ENCODE measurements around the gene PYGO1. TPM values are rescaled to one million over a fixed set of nuclear protein-coding genes. Genes with fewer than 3 reads are reported as not detected.
A peak's percentile ranks its signal among the peaks of the same experiment; 100 is the strongest.
"Not testable (repeated sequence)": the region's sequence is repeated elsewhere in the genome, so short reads cannot be mapped to it uniquely, and the experiment has no call there.

The PYGO1 gene, protein sequence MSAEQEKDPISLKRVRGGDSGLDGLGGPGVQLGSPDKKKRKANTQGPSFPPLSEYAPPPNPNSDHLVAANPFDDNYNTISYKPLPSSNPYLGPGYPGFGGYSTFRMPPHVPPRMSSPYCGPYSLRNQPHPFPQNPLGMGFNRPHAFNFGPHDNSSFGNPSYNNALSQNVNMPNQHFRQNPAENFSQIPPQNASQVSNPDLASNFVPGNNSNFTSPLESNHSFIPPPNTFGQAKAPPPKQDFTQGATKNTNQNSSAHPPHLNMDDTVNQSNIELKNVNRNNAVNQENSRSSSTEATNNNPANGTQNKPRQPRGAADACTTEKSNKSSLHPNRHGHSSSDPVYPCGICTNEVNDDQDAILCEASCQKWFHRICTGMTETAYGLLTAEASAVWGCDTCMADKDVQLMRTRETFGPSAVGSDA
- total RNA-seq (2014; rRNA removed; shearing (Covaris generic)): 0.24 and 0.59 TPM in 2 replicates

DNA sequence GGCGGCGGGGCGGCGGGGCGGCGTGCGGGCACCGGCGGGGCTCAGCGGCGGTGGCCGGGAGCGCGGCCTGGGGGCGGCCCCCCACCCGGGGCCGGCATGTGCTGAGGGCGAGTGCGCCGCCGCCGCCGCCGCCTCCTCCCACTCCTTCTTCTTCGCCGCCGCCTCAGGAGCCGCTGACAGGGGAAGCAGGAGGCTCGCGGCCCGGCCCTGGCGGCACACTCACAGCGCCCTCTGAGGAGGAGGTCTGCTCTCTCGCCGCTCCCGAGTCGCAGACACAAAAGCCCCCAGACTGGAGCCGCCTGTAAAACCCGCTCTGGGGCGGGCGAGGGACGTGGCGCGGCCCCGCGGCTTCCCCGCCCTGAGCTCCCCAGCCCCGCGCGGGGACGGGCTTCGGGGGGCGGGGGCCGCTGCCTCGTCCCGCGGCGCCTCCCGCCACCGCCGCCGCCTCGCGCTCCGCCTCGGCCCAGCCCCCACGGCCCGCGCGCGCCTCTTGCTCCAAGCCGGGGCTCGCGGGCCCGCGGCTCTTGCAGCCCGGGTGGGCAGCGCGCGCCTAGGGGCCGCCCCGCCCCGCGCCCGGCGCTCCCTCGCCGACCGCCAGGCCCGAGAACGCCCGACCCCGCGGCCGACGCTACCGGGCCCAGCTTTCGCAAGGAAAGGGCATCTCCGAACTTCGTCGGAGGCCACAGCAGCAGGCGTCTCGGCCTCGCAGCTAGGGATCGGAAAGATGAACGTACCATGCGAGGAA, at the start of gene PYGO1:
Gene PYGO1 (minus strand): TSS at position 276 of the 745 bp plus-strand sequence. CDS start 462 bp downstream, outside the sequence.
- peak; percentile 88 for DNase-seq
- H3K36me3 ChIP-seq (replicated peaks; ENCODE audit: control insufficient read depth, insufficient read depth, low read length): no peaks in the 10 kb centered on the region
- H3K4me3 ChIP-seq (ENCODE audit: insufficient read depth, low read depth, low read length): peak within 1 kb of the TSS; percentile 51
- H3K27me3 ChIP-seq (ENCODE audit: control insufficient read depth, insufficient read depth, low read length): peaks cover 38% of the 10 kb centered on the region

DNA sequence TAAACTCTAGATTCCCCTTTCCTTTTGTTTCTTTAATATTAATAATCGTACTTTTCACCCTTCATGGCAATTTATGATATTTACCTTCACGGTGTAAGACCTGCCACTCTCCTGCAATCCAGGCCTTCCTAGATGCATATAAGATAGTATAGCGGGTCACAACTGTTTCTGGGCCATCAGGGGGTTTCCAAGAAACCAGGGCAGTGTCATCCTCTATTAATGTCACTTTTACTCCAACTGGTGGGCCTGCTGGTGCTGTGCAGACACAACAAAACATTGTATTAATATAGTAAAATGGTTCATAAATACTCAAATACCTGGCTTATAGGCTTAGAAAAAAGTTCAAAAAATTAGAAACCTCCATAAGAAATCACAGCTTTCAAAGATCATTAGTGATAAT, 48.9 kb upstream of the PYGO1 start:
- DNase-seq: no peak
- no peaks in the 10 kb centered on the region for H3K36me3 ChIP-seq (replicated peaks; ENCODE audit: control insufficient read depth, insufficient read depth, low read length)
- H3K27me3 ChIP-seq (ENCODE audit: control insufficient read depth, insufficient read depth, low read length): no peaks in the 10 kb centered on the region
- H3K4me3 ChIP-seq (ENCODE audit: insufficient read depth, low read depth, low read length): no peak overlapping the region

DNA sequence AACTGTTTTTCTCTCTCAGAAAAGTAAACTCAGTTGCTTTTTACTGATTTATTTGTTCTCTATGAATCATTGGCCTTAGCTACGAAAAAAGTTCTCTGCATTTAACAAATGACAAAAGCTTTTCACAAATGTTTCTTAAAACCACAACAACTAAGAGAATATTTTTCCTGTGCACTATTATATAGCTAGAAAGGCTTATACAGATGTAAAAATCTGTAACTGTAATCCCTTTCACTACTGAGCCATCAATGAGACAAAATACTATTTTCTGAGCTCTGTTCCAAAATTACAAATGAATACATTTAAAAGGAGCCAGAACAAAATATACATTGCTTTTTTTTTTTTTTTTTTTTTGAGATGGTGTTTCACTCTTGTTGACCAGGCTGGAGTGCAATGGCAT, 45.6 kb upstream of the PYGO1 start:
- DNase-seq: no peak

DNA sequence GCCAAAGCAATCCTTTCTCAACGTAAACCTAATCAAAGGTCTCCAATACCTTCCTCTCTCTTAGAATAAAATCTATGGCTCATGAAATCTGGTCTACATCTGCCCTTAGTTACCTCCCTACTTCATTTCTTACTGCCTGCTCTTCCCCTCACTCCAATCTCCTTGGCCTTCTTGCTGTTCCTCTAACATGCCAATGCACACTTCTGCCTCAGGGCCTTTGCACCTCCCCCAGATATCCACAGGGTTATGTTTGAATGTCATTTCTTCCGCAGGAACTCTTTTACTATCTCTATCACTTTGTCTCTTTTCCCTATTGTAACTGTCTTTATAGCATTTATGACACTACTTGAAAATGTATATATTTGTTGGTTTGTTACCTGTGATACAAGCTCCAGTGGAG, 44.3 kb upstream of the PYGO1 start:
- Histone ChIP-seq H3K27me3 (ENCODE audit: control insufficient read depth, insufficient read depth, low read length) (no peaks in the 10 kb centered on the region), H3K4me3 (ENCODE audit: insufficient read depth, low read depth, low read length) (no peak overlapping the region), H3K36me3 (replicated peaks; ENCODE audit: control insufficient read depth, insufficient read depth, low read length) (no peaks in the 10 kb centered on the region)
- DNase-seq: no peak

More for the DNA sequence above, 45.6 kb upstream of the PYGO1 start:
- Histone ChIP-seq H3K27me3 (ENCODE audit: control insufficient read depth, insufficient read depth, low read length) (no peaks in the 10 kb centered on the region), H3K36me3 (replicated peaks; ENCODE audit: control insufficient read depth, insufficient read depth, low read length) (no peaks in the 10 kb centered on the region), H3K4me3 (ENCODE audit: insufficient read depth, low read depth, low read length) (no peak overlapping the region)

DNA sequence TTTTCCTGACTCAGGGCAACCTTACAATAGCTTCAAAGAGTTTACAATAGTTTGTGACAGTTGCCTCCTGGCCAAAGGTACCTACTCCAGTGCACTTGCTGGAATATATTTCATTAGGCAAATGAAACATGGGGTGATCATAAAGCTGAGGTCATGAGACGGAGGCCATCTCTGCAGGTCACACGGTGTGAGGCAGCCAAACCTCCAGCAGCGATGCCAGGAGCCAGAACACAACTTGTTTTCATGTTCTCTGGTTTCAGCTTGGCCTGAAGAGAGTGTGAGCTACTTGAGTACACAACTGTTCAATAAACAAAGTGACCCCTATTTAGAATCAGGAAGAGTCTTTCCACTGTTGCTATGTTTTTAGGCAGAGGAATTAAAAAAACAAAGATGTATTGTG, 42.7 kb upstream of the PYGO1 start:
- no peak for DNase-seq
- Histone ChIP-seq H3K36me3 (replicated peaks; ENCODE audit: control insufficient read depth, insufficient read depth, low read length) (no peaks in the 10 kb centered on the region), H3K27me3 (ENCODE audit: control insufficient read depth, insufficient read depth, low read length) (no peaks in the 10 kb centered on the region), H3K4me3 (ENCODE audit: insufficient read depth, low read depth, low read length) (no peak overlapping the region)

DNA sequence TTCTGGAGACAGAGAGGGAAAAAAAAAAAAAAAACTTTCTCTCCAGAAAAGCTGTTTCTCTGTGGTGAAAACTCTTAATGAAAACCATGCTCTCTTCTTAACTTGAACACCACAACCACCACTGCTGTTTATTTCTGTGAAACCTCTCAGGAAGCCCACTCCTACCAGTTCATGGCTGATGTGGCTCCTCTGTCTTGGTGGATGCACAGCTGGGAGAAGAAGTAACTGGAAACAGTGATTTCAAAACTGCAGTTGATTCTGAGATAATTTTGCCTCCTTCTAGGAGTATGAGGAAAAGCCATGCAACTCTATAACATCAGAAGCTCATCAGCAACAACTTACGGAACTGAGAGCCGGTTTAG, 40.2 kb upstream of the PYGO1 start:
- Histone ChIP-seq H3K27me3 (ENCODE audit: control insufficient read depth, insufficient read depth, low read length) (no peaks in the 10 kb centered on the region), H3K4me3 (ENCODE audit: insufficient read depth, low read depth, low read length) (no peak overlapping the region), H3K36me3 (replicated peaks; ENCODE audit: control insufficient read depth, insufficient read depth, low read length) (no peaks in the 10 kb centered on the region)
- no peak for DNase-seq

DNA sequence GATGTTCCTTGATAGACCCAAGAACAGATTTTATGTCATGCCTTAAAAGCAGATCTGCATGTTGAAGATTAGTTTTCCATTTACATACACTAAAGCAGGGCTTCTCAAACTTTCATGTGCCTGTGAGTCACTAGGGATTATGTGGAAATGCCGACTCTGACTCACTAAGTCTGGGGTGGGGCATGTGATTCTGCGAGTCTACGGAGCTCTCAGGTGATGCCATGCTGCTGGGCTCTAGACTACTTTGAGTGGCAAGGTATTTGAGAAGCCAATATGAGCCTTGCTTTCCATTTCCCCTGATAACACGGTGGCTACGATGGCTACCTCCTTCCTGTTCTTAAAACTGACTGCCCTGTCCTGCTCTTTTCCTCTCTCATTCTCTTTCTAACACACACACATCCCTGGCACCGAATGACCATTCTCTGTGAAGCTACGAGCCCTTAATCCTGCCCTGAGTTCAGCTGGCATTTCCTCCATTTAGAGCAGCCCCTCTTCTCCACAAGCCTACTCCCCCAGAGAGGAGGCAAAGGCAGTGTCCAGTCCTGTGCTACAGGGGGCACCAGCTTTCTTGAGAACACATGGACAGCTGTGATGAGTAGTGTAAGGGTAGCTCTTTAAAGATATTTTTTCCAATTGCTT, 39.7 kb upstream of the PYGO1 start:
- Histone ChIP-seq H3K27me3 (ENCODE audit: control insufficient read depth, insufficient read depth, low read length) (no peaks in the 10 kb centered on the region), H3K36me3 (replicated peaks; ENCODE audit: control insufficient read depth, insufficient read depth, low read length) (no peaks in the 10 kb centered on the region), H3K4me3 (ENCODE audit: insufficient read depth, low read depth, low read length) (no peak overlapping the region)
- peak; percentile 40 for DNase-seq

DNA sequence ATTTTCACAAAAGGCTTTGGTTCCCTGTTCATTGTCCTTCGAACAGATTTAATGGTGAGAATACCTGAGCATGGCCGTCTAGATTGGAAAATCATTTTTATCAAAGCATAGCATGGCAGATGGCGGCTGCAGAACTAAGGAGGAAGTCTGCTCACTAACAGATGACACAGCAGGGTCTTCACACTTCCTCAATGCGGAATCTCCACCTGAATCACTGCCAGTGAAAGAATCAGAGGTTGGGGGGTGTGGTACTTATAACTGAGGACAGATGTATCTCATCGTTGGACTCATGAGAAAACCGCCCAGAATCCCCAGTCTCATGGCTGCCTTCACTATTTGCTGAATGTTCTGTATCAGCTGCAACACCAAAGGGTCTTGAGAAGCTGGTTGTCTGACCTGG, 31.6 kb upstream of the PYGO1 start:
- Histone ChIP-seq H3K27me3 (ENCODE audit: control insufficient read depth, insufficient read depth, low read length) (no peaks in the 10 kb centered on the region), H3K36me3 (replicated peaks; ENCODE audit: control insufficient read depth, insufficient read depth, low read length) (no peaks in the 10 kb centered on the region), H3K4me3 (ENCODE audit: insufficient read depth, low read depth, low read length) (no peak overlapping the region)
- DNase-seq: no peak

DNA sequence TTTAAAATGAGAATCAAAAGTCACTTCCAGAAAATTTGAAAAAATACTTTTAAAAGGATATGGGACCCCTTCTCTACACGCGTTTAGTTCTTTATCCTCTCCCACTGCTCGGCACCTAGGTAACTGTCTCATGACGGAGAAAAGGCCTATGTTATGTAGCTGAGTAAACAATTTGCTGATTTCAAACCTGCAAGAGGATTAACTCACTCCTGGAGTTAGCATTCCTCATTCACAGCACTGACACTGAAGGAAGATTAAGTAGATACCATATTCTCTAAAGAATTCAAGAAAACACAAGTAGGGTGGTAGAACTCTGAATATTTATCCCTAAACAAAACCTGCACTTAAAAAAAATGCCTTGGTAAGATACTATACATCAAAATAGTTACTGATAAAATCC, 30.2 kb upstream of the PYGO1 start:
- no peaks in the 10 kb centered on the region for H3K36me3 ChIP-seq (replicated peaks; ENCODE audit: control insufficient read depth, insufficient read depth, low read length)
- peak; percentile 22 for DNase-seq

DNA sequence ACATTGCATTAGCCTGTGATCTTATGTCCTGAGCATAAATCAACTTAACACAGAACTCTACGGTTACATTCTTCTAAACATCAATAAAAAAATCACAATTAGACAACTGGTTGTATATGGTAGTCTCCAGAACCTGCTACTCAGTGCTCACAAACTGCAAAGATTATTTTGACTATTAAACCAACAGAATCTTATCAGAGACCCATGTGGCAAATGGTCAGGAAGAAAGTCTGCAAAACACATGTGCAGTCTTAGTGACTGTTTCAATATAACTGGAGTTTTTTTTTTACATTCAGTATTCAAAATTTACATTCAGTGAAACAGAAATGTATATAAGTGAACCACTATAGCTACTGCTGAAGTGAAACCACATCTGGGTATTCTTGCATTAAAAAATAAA, 27.3 kb upstream of the PYGO1 start:
- Histone ChIP-seq H3K4me3 (ENCODE audit: insufficient read depth, low read depth, low read length) (no peak overlapping the region), H3K36me3 (replicated peaks; ENCODE audit: control insufficient read depth, insufficient read depth, low read length) (no peaks in the 10 kb centered on the region), H3K27me3 (ENCODE audit: control insufficient read depth, insufficient read depth, low read length) (no peaks in the 10 kb centered on the region)
- no peak for DNase-seq

More for the DNA sequence above, 30.2 kb upstream of the PYGO1 start:
- no peaks in the 10 kb centered on the region for H3K27me3 ChIP-seq (ENCODE audit: control insufficient read depth, insufficient read depth, low read length)
- H3K4me3 ChIP-seq (ENCODE audit: insufficient read depth, low read depth, low read length): no peak overlapping the region

DNA sequence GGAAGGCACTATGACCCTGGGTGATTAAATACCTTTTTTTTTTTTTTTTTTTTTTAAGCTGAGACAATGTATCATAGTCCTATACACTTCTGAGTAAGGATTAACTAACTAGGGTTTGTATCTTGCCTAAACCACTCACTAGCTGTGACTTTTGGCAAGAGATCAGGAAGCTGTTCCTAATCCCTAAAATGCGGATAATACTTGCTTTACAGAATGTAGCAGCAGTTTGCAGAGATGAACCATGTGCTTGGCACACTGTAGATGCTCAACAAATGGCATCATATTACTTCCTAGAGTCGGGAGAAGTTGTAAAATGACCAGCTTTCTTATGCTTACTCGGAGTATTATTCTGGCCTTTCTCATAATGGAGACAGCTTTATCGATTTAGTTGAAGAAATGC, 25.6 kb upstream of the PYGO1 start:
- Histone ChIP-seq H3K27me3 (ENCODE audit: control insufficient read depth, insufficient read depth, low read length) (no peaks in the 10 kb centered on the region), H3K4me3 (ENCODE audit: insufficient read depth, low read depth, low read length) (no peak overlapping the region), H3K36me3 (replicated peaks; ENCODE audit: control insufficient read depth, insufficient read depth, low read length) (no peaks in the 10 kb centered on the region)
- no peak for DNase-seq

DNA sequence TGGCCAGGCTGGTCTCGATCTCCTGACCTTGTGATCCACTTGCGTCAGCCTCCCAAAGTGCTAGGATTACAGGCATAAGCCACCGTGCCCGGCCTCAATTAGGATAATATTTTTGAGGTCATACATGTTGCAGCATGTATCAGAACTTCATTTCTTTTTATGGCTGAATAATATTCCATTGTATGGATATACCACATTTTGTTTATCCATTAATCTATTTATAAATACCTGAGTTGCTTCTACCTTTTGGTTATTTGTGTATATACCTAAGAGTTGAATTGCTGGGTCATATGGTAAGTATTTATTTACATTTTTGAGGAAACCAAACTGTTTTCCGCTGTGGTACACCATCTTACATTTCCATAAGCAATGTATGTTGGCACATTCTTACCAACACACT, 18.1 kb upstream of the PYGO1 start:
- Histone ChIP-seq H3K36me3 (replicated peaks; ENCODE audit: control insufficient read depth, insufficient read depth, low read length) (no peaks in the 10 kb centered on the region), H3K27me3 (ENCODE audit: control insufficient read depth, insufficient read depth, low read length) (no peaks in the 10 kb centered on the region), H3K4me3 (ENCODE audit: insufficient read depth, low read depth, low read length) (no peak overlapping the region)
- DNase-seq: no peak

DNA sequence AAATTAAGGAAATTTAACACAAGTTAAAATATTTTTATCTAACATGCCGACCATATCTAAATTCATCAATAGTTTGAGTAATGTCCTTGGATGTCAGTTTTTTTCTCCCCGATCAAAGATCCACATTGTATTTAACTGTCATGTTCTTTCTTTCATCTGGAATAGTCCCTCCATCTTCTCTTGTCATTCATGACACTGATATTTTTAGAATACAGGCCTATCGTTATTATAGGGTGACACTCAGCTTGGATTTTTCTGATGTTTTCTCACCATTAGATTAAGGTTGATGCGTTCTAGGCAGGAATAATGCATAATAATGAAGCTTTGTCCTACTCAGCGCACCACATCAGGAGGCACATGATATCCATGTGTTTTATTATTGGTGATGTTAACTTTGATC, 13.2 kb upstream of the PYGO1 start:
- no peak for DNase-seq
- Histone ChIP-seq H3K27me3 (ENCODE audit: control insufficient read depth, insufficient read depth, low read length) (no peaks in the 10 kb centered on the region), H3K4me3 (ENCODE audit: insufficient read depth, low read depth, low read length) (no peak overlapping the region), H3K36me3 (replicated peaks; ENCODE audit: control insufficient read depth, insufficient read depth, low read length) (no peaks in the 10 kb centered on the region)

DNA sequence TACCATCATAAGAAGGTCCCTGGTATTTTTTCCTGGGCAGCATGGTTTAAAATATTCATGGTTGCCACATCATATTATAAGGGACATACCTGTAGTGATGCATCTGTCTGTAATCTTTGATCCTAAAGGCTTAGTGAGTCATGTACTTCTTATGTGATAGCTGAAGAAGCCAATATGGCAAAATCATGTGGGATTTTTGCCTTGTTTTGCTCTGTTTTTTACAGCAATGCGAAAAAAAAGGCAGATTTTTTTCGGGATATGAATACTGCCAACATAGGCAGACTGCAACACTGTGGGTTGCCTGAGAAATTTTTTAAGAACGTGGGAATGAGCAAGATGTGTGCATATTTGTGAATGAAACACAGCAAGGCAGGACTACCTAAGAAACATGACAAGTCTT, 11.3 kb upstream of the PYGO1 start:
- no peaks in the 10 kb centered on the region for H3K36me3 ChIP-seq (replicated peaks; ENCODE audit: control insufficient read depth, insufficient read depth, low read length)
- no peak overlapping the region for H3K4me3 ChIP-seq (ENCODE audit: insufficient read depth, low read depth, low read length)
- H3K27me3 ChIP-seq (ENCODE audit: control insufficient read depth, insufficient read depth, low read length): no peaks in the 10 kb centered on the region
- no peak for DNase-seq

DNA sequence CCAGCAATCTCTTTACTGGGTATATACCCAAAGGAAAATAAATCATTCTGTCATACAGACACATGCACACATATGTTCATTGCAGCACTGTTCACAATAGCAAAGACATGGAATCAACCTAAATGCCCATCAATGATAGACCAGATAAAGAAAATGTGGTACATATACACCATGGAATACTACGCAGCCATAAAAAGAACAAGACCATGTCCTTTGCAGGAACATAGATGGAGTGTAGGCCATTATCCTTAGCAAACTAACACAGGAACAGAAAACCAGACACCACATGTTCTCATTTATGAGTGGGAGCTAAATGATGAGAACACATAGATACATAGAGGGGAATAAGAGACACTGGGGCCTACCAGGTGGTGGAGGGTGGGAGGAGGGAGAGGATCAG, 4.9 kb upstream of the PYGO1 start:
- not testable (repeated sequence) for H3K4me3 ChIP-seq (ENCODE audit: insufficient read depth, low read depth, low read length); H3K36me3 ChIP-seq (replicated peaks; ENCODE audit: control insufficient read depth, insufficient read depth, low read length); DNase-seq
- H3K27me3 ChIP-seq (ENCODE audit: control insufficient read depth, insufficient read depth, low read length): peaks cover 17% of the 10 kb centered on the region
